Thyroid gland (tissue), 4 donors: ENCODE measurements around the gene POGZ.
"Not testable (repeated sequence)": the region's sequence is repeated elsewhere in the genome, so short reads cannot be mapped to it uniquely, and the experiment has no call there.

ENCODE experiments used
- CTCF ChIP-seq, 6 experiments: fragments of 200-600 bp in 3 of 6; fragments of 450-650 bp in 3 of 6; sonication (generic) in 3 of 6; IDR thresholded peaks; one replicate each; pipeline ENCODE4 v1.5.1; 2016 to 2019; ENCODE audit warnings: antibody characterized with exemption in 6 of 6, mild to moderate bottlenecking in 2 of 6, inconsistent platforms in 1 of 6, moderate library complexity in 1 of 6
- POLR2A ChIP-seq, 2 donors: fragments of 450-650 bp; IDR thresholded peaks; one replicate each; pipeline ENCODE4 v1.6.1; 2017; ENCODE audit warnings: antibody characterized with exemption in 2 of 2, mild to moderate bottlenecking in 2 of 2, moderate library complexity in 1 of 2

GRCh38 chr1:151390221-151391078 is 68.8 kb downstream of the POGZ start:
- not testable (repeated sequence) for TF ChIP-seq CTCF, POLR2A (IDR thresholded peaks at IDR 0.05)
